Neural progenitor cell (in vitro differentiated cells): ENCODE measurements around the gene NFKBIA. TPM values are rescaled to one million over a fixed set of nuclear protein-coding genes. Genes with fewer than 3 reads are reported as not detected.
"Not testable (repeated sequence)": the region's sequence is repeated elsewhere in the genome, so short reads cannot be mapped to it uniquely, and the experiment has no call there.

Experiments
- DNase-seq: peaks from one replicate; pipeline ENCODE4 v3.0.0-alpha.2; 2016; ENCODE audit warnings: low spot score
- H2AFZ ChIP-seq: fragments of 200-600 bp; sonication (generic); replicated peaks from 2 replicates; pipeline ENCODE4 v1.6.1; 2016; ENCODE audit warnings: antibody characterized with exemption
- H3F3A ChIP-seq: fragments of 200-600 bp; sonication (generic); 2 replicates; pipeline ENCODE4 v1.6.1; 2016; ENCODE audit warnings: antibody characterized with exemption, low read depth
- H3K27ac ChIP-seq: fragments of 200-600 bp; sonication (generic); 2 replicates; pipeline ENCODE4 v1.5.1; 2016; ENCODE audit warnings: mild to moderate bottlenecking
- H3K27me3 ChIP-seq: fragments of 200-600 bp; sonication (generic); 2 replicates; pipeline ENCODE4 v1.6.1; 2016; ENCODE audit warnings: mild to moderate bottlenecking, moderate library complexity
- H3K36me3 ChIP-seq: fragments of 200-600 bp; sonication (generic); 2 replicates; pipeline ENCODE4 v1.5.1; 2016
- H3K4me1 ChIP-seq: fragments of 200-600 bp; sonication (generic); 2 replicates; pipeline ENCODE4 v1.6.1; 2016; ENCODE audit warnings: mixed run types
- H3K4me2 ChIP-seq: fragments of 200-600 bp; sonication (generic); 2 replicates; pipeline ENCODE4 v1.6.1; 2016
- H3K4me3 ChIP-seq: fragments of 200-600 bp; sonication (generic); 2 replicates; pipeline ENCODE4 v1.5.1; 2016
- H3K79me2 ChIP-seq: fragments of 200-600 bp; sonication (generic); 2 replicates; pipeline ENCODE4 v1.6.1; 2016; ENCODE audit warnings: low read depth
- H3K9ac ChIP-seq: fragments of 200-600 bp; sonication (generic); 2 replicates; pipeline ENCODE4 v1.6.1; 2016
- H3K9me3 ChIP-seq: fragments of 200-600 bp; sonication (generic); 2 replicates; pipeline ENCODE4 v1.5.1; 2016; ENCODE audit warnings: low read depth
- H4K20me1 ChIP-seq: fragments of 200-600 bp; sonication (generic); 2 replicates; pipeline ENCODE4 v1.6.1; 2016; ENCODE audit warnings: low read depth
- H3K27ac Mint-ChIP-seq: 3 replicates; pipeline ENCODE4 v1.8.0; 2021; ENCODE audit warnings: mixed read lengths
- H3K27me3 Mint-ChIP-seq: 2 replicates; pipeline ENCODE4 v1.8.0; 2022; ENCODE audit warnings: low read depth, mild to moderate bottlenecking, inconsistent platforms, moderate library complexity, mixed read lengths; ENCODE audit not compliant: insufficient read depth
- H3K36me3 Mint-ChIP-seq: 3 replicates; pipeline ENCODE4 v1.8.0; 2021; ENCODE audit warnings: mixed read lengths
- H3K4me1 Mint-ChIP-seq: 3 replicates; pipeline ENCODE4 v1.8.0; 2021; ENCODE audit warnings: mixed read lengths
- H3K4me3 Mint-ChIP-seq: 3 replicates; pipeline ENCODE4 v1.8.0; 2021; ENCODE audit warnings: mild to moderate bottlenecking, moderate library complexity, mixed read lengths
- H3K9me3 Mint-ChIP-seq: 3 replicates; pipeline ENCODE4 v1.8.0; 2020; ENCODE audit warnings: mixed read lengths
- EZH2 ChIP-seq: fragments of 200-600 bp; sonication (generic); IDR thresholded peaks from 2 replicates; pipeline ENCODE4 v1.6.1; 2017; ENCODE audit warnings: antibody characterized with exemption, mild to moderate bottlenecking, moderate library complexity
- EZH2phosphoT487 ChIP-seq: fragments of 200-600 bp; sonication (generic); IDR thresholded peaks from 2 replicates; pipeline ENCODE4 v1.6.1; 2017; ENCODE audit warnings: antibody characterized with exemption
- total RNA-seq: library from RNA; depleted of rRNA; stranded (reverse); fragments of >200 nt; gene quantifications from 2 replicates; pipeline ENCODE4 v1.2.3, GENCODE V29; 2015; ENCODE audit warnings: low replicate concordance
- TF ChIP-seq, protein P1 (sequence below): fragments of 200-600 bp; sonication (generic); IDR thresholded peaks from 2 replicates; pipeline ENCODE4 v1.5.1; 2017; ENCODE audit warnings: antibody characterized with exemption, mild to moderate bottlenecking

NFKBIA gene
- total RNA-seq, 1 donor from 2014 or later, result 26.4 TPM

DNA sequence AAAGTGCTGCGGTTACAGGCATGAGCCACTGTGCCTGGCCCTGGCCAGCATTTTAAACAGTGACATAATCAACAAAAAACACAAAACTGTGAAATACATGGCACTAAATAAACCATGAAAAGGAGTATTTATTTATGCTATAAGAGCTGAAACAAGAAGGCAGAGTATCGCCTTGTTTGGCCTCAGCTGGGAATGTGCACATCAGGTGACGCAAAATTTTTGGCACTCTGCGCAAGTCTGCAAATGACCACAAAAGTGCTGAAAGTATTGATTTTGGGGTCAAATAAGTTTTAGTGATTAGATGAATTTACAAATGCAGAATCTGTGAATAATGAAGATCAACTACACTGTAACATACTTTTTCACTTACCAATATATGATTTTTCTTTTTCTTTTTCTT is 36.6 kb upstream of the NFKBIA start:
- Mint-ChIP-seq H3K27me3 (no peaks in the 10 kb centered on the region), H3K36me3 (no peaks in the 10 kb centered on the region), H3K27ac (no peak overlapping the region), H3K4me3 (no peak overlapping the region), H3K4me1 (no peaks in the 10 kb centered on the region), H3K9me3 (peaks cover 2% of the 10 kb centered on the region)
- Histone ChIP-seq H3K4me3 (no peak overlapping the region), H3K27me3 (no peaks in the 10 kb centered on the region), H3K36me3 (no peaks in the 10 kb centered on the region), H3K79me2 (no peaks in the 10 kb centered on the region), H3K4me2 (no peak overlapping the region), H4K20me1 (no peaks in the 10 kb centered on the region), H3K9me3 (no peaks in the 10 kb centered on the region), H3K27ac (no peak overlapping the region), H3K9ac (no peak overlapping the region), H2AFZ (no peak overlapping the region), H3K4me1 (no peaks in the 10 kb centered on the region), H3F3A (no peaks in the 10 kb centered on the region)
- DNase-seq, result no peak
- TF ChIP-seq EZH2phosphoT487, result no peak
- TF ChIP-seq EZH2, result no peak
- TF ChIP-seq, protein P1, sequence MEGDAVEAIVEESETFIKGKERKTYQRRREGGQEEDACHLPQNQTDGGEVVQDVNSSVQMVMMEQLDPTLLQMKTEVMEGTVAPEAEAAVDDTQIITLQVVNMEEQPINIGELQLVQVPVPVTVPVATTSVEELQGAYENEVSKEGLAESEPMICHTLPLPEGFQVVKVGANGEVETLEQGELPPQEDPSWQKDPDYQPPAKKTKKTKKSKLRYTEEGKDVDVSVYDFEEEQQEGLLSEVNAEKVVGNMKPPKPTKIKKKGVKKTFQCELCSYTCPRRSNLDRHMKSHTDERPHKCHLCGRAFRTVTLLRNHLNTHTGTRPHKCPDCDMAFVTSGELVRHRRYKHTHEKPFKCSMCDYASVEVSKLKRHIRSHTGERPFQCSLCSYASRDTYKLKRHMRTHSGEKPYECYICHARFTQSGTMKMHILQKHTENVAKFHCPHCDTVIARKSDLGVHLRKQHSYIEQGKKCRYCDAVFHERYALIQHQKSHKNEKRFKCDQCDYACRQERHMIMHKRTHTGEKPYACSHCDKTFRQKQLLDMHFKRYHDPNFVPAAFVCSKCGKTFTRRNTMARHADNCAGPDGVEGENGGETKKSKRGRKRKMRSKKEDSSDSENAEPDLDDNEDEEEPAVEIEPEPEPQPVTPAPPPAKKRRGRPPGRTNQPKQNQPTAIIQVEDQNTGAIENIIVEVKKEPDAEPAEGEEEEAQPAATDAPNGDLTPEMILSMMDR, result no peak

DNA sequence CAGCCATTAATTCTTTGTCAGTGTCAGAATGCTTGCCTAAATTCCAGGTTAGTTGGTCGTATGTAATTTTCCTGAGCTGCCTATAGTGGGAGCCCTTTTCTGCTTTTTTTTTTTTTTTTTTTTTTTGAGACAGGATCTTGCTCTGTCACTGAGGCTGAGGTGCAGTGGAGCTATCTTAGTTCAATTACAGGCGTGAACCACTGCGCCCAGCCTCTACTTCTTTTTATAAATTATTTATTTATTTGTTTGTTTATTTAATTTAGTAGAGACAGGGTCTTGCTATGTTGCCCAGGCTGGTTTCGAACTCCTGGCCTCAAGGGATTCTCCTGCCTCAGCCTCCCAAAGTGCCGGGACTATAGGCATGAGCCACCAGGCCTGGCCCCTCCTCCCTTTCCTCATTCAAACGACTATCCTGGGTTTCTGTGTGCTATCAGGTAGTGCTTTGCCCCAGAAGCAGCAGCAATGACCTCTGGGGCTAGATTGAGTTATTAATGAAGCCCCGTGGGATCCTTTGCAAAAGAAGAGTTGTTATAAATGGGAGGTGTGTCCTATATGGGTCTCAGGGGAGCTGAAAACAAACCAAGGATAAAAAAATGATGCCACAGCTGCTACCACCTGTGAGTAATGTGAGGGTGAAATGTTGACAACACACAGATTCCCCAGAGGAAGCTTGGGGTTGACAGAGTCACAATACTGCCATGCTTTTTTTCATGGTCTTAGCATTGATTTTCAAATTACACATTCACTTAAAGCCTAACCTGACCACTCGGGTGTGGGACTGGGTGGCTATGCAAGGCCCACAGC is 34.6 kb upstream of the NFKBIA start:
- Mint-ChIP-seq H3K4me1 (no peaks in the 10 kb centered on the region), H3K27me3 (peaks cover 4% of the 10 kb centered on the region), H3K27ac (no peak overlapping the region), H3K9me3 (no peaks in the 10 kb centered on the region), H3K4me3 (no peak overlapping the region), H3K36me3 (no peaks in the 10 kb centered on the region)
- no peaks in the 10 kb centered on the region for H3F3A ChIP-seq
- H3K4me3 ChIP-seq, result no peak overlapping the region
- no peaks in the 10 kb centered on the region for H3K79me2 ChIP-seq
- TF ChIP-seq EZH2phosphoT487, result no peak
- no peak for TF ChIP-seq EZH2
- TF ChIP-seq, protein P1, result peak; percentile 66
- H2AFZ ChIP-seq, result peak overlapping the region; percentile 54
- H3K4me2 ChIP-seq, result no peak overlapping the region
- no peak overlapping the region for H3K27ac ChIP-seq
- no peaks in the 10 kb centered on the region for H3K36me3 ChIP-seq
- no peaks in the 10 kb centered on the region for H3K4me1 ChIP-seq
- DNase-seq, result peak; percentile 11
- H4K20me1 ChIP-seq, result no peaks in the 10 kb centered on the region
- no peak overlapping the region for H3K9ac ChIP-seq
- no peaks in the 10 kb centered on the region for H3K27me3 ChIP-seq
- H3K9me3 ChIP-seq, result no peaks in the 10 kb centered on the region

DNA sequence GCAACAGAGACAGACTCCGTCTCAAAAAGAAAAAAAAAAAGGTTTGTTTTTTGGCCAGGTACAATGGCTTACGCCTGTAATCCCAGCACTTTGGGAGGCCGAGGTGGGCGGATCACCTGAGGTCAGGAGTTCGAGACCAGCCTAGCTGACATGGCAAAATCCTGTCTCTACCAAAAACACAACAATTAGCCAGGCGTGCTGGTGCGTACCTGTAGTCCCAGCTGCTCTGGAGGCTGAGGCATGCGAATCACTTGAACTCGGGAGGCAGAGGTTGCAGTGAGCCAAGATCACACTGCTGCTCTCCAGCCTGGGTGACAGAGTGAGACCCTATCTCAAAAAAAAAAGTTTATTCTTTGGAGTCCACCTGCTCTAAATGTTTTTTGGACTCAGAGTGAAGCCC is 33.9 kb upstream of the NFKBIA start:
- H3K4me2 ChIP-seq, H3F3A ChIP-seq, H3K36me3 Mint-ChIP-seq, H3K79me2 ChIP-seq, H3K4me3 Mint-ChIP-seq, DNase-seq, H3K9me3 ChIP-seq, H2AFZ ChIP-seq, H3K27me3 ChIP-seq, H3K27ac ChIP-seq, H3K4me3 ChIP-seq, H3K27me3 Mint-ChIP-seq, H3K36me3 ChIP-seq, H3K4me1 Mint-ChIP-seq, H3K27ac Mint-ChIP-seq, H3K9ac ChIP-seq, H3K9me3 Mint-ChIP-seq, H4K20me1 ChIP-seq, H3K4me1 ChIP-seq: not testable (repeated sequence)

DNA sequence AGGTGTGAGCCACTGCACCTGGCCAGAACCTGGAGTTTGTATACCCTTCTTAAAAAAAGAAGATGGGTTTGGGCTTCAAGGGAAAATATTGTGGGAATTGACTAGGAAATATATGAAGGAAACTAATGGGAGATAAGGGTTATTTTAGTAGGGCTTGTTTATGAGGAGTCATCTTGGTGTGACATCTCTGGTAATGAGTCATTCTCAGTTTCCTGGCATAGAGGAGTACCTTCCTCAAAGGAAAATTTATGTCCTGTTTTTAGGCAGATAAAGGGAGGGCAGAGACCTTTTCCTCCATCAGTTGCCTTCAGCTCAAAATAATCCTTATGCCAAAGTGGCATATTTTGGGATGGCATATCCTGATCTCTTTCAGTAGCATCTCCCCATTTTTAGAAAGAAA is 30.6 kb upstream of the NFKBIA start:
- Histone ChIP-seq H3K36me3 (no peaks in the 10 kb centered on the region), H3K9ac (no peak overlapping the region), H3K9me3 (no peaks in the 10 kb centered on the region), H2AFZ (no peak overlapping the region), H3F3A (no peaks in the 10 kb centered on the region), H3K27ac (no peak overlapping the region), H3K4me2 (no peak overlapping the region), H3K27me3 (no peaks in the 10 kb centered on the region), H3K4me3 (no peak overlapping the region), H4K20me1 (no peaks in the 10 kb centered on the region), H3K79me2 (no peaks in the 10 kb centered on the region), H3K4me1 (no peaks in the 10 kb centered on the region)
- TF ChIP-seq EZH2phosphoT487, result no peak
- no peak for TF ChIP-seq EZH2
- TF ChIP-seq, protein P1, result no peak
- Mint-ChIP-seq H3K4me3 (no peak overlapping the region), H3K27me3 (peaks cover 6% of the 10 kb centered on the region), H3K4me1 (peaks cover 2% of the 10 kb centered on the region), H3K36me3 (no peaks in the 10 kb centered on the region), H3K27ac (no peak overlapping the region), H3K9me3 (no peaks in the 10 kb centered on the region)
- no peak for DNase-seq
